ENCODE data around the gene PHETA1.

- TF ChIP-seq JUN (CRISPR knock-in tag; IDR thresholded peaks at IDR 0.05) (no peak), NFYB (CRISPR knock-in tag; conservative IDR thresholded peaks at IDR 0.05; ENCODE audit: low read depth) (no peak), CTCF (IDR thresholded peaks at IDR 0.05) (no peak), CBFB (CRISPR knock-in tag; IDR thresholded peaks at IDR 0.05; ENCODE audit: low read depth) (no peak), ZNF232 (CRISPR knock-in tag; IDR thresholded peaks at IDR 0.05) (no peak), ZNF396 (CRISPR knock-in tag; IDR thresholded peaks at IDR 0.05; ENCODE audit: borderline replicate concordance) (no peak), ATF6 (CRISPR knock-in tag; IDR thresholded peaks at IDR 0.05) (no peak), RELA (CRISPR knock-in tag; IDR thresholded peaks at IDR 0.05; ENCODE audit: borderline replicate concordance) (no peak), TP53 (CRISPR knock-in tag; IDR thresholded peaks at IDR 0.05) (no peak), CREB1 (CRISPR knock-in tag; IDR thresholded peaks at IDR 0.05) (no peak), MXD4 (CRISPR knock-in tag; IDR thresholded peaks at IDR 0.05; ENCODE audit: borderline replicate concordance) (no peak), ZNF416 (CRISPR knock-in tag; IDR thresholded peaks at IDR 0.05) (no peak)
These were observed 53.8 kb downstream of the PHETA1 start for GRCh38 chr12:111314953-111315539.

Data from WTC11 (cell line).